ENCODE data around the gene BRWD1.
A peak's percentile ranks its signal among the peaks of the same experiment; 100 is the strongest.

BRWD1 gene

GRCh38 chr21:39193380-39193779 lies 120.1 kb downstream of the BRWD1 start:
- DNase-seq, result no peak

GRCh38 chr21:39189857-39190604 lies 123.4 kb downstream of the BRWD1 start:
- no peak for DNase-seq

GRCh38 chr21:39188521-39189139 lies 124.8 kb downstream of the BRWD1 start:
- no peak for DNase-seq

GRCh38 chr21:39187141-39187540 lies 126.3 kb downstream of the BRWD1 start:
- no peak for DNase-seq

GRCh38 chr21:39186676-39187075 lies 126.8 kb downstream of the BRWD1 start:
- no peak for DNase-seq

- DNase-seq, result no peak
These were observed 128.3 kb downstream of the BRWD1 start for GRCh38 chr21:39185157-39185556.

GRCh38 chr21:39184050-39184980 lies 129.1 kb downstream of the BRWD1 start:
- DNase-seq, result no peak

- peak; percentile 93 for DNase-seq
These were observed 130.0 kb downstream of the BRWD1 start, which contains the start of gene PSMG1 for GRCh38 chr21:39183272-39184049. Gene PSMG1, minus strand, starts transcription at chr21:39183451. Its CDS starts 66 bp downstream, at chr21:39183385.

- no peak for DNase-seq
These were observed 130.8 kb downstream of the BRWD1 start for GRCh38 chr21:39182484-39183271.

- no peak for DNase-seq
These were observed 131.4 kb downstream of the BRWD1 start for GRCh38 chr21:39182016-39182415.

- DNase-seq, result no peak
These were observed 132.1 kb downstream of the BRWD1 start for GRCh38 chr21:39181205-39181818.

GRCh38 chr21:39180429-39181019 lies 132.9 kb downstream of the BRWD1 start:
- DNase-seq, result no peak

- DNase-seq, result no peak
These were observed 135.0 kb downstream of the BRWD1 start for GRCh38 chr21:39178421-39178820.

GRCh38 chr21:39176271-39176709 lies 137.1 kb downstream of the BRWD1 start:
- DNase-seq, result no peak

- DNase-seq, result no peak
These were observed 137.8 kb downstream of the BRWD1 start for GRCh38 chr21:39175665-39176064.

- no peak for DNase-seq
These were observed 138.3 kb downstream of the BRWD1 start for GRCh38 chr21:39175154-39175553.

- no peak for DNase-seq
These were observed 139.4 kb downstream of the BRWD1 start for GRCh38 chr21:39173716-39174680.

GRCh38 chr21:39169906-39170305 lies 143.5 kb downstream of the BRWD1 start:
- no peak for DNase-seq

GRCh38 chr21:39168800-39169199 lies 144.6 kb downstream of the BRWD1 start:
- DNase-seq, result no peak

- no peak for DNase-seq
These were observed 148.9 kb downstream of the BRWD1 start for GRCh38 chr21:39164523-39164922.

All from SHP77 treated with DMSO at 0.1 percent for 48 hours (cell line).